Heart left ventricle (tissue), 16 donors: ENCODE data around the gene STK24. TPM values are rescaled to one million over a fixed set of nuclear protein-coding genes. Genes with fewer than 3 reads are reported as not detected.

Source experiments
- ATAC-seq, 4 donors: fragments of 200-7000 bp; cut with Tn5 transposase; one replicate each; pipeline ENCODE4 v1.9.1; 2020 to 2022; ENCODE audit warnings: moderate library complexity in 4 of 4, mild to moderate bottlenecking in 3 of 4, moderate number of reproducible peaks in 1 of 4
- DNase-seq, 5 donors: peaks; one replicate each; pipeline ENCODE4 v3.0.0-alpha.2; 2020
- H3K27ac ChIP-seq, 12 donors: fragments of 200-600 bp; sonication (generic) in 4 of 12; one replicate each; pipeline versions ENCODE4 v1.5.0 to v1.8.0; 2016 to 2022; ENCODE audit warnings: mild to moderate bottlenecking in 2 of 12
- H3K27me3 ChIP-seq, 9 donors: fragments of 200-600 bp; sonication (generic) in 2 of 9; one replicate each; pipeline versions ENCODE4 v1.5.1 to v1.8.0; 2016 to 2022; ENCODE audit warnings: mild to moderate bottlenecking in 3 of 9
- H3K36me3 ChIP-seq, 9 donors: fragments of 200-600 bp; sonication (generic) in 2 of 9; one replicate each; pipeline versions ENCODE4 v1.5.0 to v1.8.0; 2018 to 2022; ENCODE audit warnings: mild to moderate bottlenecking in 2 of 9
- H3K4me1 ChIP-seq, 12 donors: fragments of 200-600 bp; sonication (generic) in 4 of 12; one replicate each; pipeline versions ENCODE4 v1.5.0 to v1.8.0; 2016 to 2022; ENCODE audit warnings: mild to moderate bottlenecking in 3 of 12
- H3K4me3 ChIP-seq, 12 donors: fragments of 200-600 bp; sonication (generic) in 4 of 12; one replicate each; pipeline versions ENCODE4 v1.5.0 to v1.8.0; 2017 to 2022; ENCODE audit warnings: mild to moderate bottlenecking in 9 of 12, moderate library complexity in 4 of 12
- H3K9me3 ChIP-seq, 12 donors: fragments of 200-600 bp; sonication (generic) in 4 of 12; one replicate each; pipeline versions ENCODE4 v1.5.0 to v1.8.0; 2016 to 2022; ENCODE audit warnings: mild to moderate bottlenecking in 1 of 12
- POLR2A ChIP-seq, 2 donors: fragments of 450-650 bp; IDR thresholded peaks; one replicate each; pipeline ENCODE4 v1.6.1; 2017; ENCODE audit warnings: antibody characterized with exemption in 2 of 2, mild to moderate bottlenecking in 2 of 2, moderate library complexity in 2 of 2
- WGBS, 4 donors: extraction: QIAGEN DNeasy Blood & Tissue Kit in 2 of 4; methylation state at CpG; one replicate each; pipeline versions ENCODE4 v1.1.5 to v1.1.7; 2013 to 2018; 5-methylcytosine and 5-hydroxymethylcytosine counted together
- intact Hi-C, 10 donors: fragments of 100-400 bp; cut with DNase I; formaldehyde crosslinking; loops; one replicate each; pipeline versions ENCODE4 v1.11.1 to v1.14.2; 2022
- polyA plus RNA-seq, 2 donors: library from polyadenylated mRNA; stranded (reverse); fragments of 200-250 nt; gene quantifications; one replicate each; pipeline ENCODE4 v1.2.3, GENCODE V29; 2013
- total RNA-seq, 9 donors: library from RNA; depleted of rRNA in 2 of 9; stranded (reverse); fragments of >200 nt in 2 of 9; fragmentation: NEBNext Ultra II Directional in 3 of 9; extraction: Animal tissue kit (Norgen Biotek cat#: 25700) in 3 of 9; gene quantifications; one replicate each; pipeline versions ENCODE4 v1.1.0 to v1.2.4, GENCODE V29; 2016 to 2023
- TF ChIP-seq, protein P1 (sequence below), 12 donors: fragments of 200-600 bp; sonication (generic) in 4 of 12; IDR thresholded peaks; one replicate each; pipeline versions ENCODE4 v1.5.0 to v1.8.0; 2018 to 2022; ENCODE audit warnings: antibody characterized with exemption in 12 of 12, mild to moderate bottlenecking in 5 of 12
- donor health status: ischemic (EF 13 %, LVEDD 7.1; RV severe dilation, severe dysfunction).
- donor health status: healthy with polysubstance abuse.
- donor health status: DM: no; HTN: yes; CAD: no.
- donor health status: DM: no; HTN: no; CAD: no.
- donor health status: ischemic (EF 25% LVEDD 6.9; RV normal size, moderate dysfunction).
- donor health status: ischemic (EF 25% LVEDD 5.7; RV mildly dilated, moderate dysfunction).
- donor health status: healthy.
- donor health status: DM: yes; HTN: yes; CAD: no.
- donor health status: ischemic (EF 35%, LVEDD 5.7; RV mildly dilated, moderate dysfunction).
- donor health status: nonischemic (EF 11% LVEDD 7.7; RV severe dilation, severe dysfunction).
- donor health status: DM: yes; HTN: yes; CAD: no.
- donor health status: PGD.
- donor health status: ischemic (EF 29% LVEDD 5.4; RV normal size, mild dysfunction).
- donor health status: nonischemic (EF 23%, LVEDD 6.1; RV moderate dilation, normal function).

STK24 gene
- total and polyA plus RNA-seq, 11 donors, result 26.6 to 82.6 (median 59.6) TPM

DNA sequence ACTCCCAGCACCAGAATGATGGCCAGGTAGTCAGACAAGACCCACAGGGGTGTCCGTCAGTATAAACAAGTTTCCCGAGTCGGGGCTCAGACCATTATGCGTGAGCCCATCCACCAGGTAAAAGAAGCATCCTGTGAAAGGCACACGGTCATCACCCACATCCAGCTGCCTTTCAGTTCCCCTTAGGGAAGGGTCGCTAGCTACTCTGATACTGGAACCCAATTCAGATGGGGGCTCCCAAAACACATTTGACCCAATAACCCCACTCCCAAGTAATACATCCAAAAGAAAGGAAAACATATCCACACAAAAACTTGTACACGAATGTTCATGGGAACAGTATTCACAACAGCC lies 66.8 kb downstream of the STK24 start:
- intact Hi-C loops, result loop anchor here in 1 of 10 donors (5.0 kb wide), 1 partner anchor 62 kb away; no protein-coding TSS in a partner anchor
- TF ChIP-seq, protein P1, sequence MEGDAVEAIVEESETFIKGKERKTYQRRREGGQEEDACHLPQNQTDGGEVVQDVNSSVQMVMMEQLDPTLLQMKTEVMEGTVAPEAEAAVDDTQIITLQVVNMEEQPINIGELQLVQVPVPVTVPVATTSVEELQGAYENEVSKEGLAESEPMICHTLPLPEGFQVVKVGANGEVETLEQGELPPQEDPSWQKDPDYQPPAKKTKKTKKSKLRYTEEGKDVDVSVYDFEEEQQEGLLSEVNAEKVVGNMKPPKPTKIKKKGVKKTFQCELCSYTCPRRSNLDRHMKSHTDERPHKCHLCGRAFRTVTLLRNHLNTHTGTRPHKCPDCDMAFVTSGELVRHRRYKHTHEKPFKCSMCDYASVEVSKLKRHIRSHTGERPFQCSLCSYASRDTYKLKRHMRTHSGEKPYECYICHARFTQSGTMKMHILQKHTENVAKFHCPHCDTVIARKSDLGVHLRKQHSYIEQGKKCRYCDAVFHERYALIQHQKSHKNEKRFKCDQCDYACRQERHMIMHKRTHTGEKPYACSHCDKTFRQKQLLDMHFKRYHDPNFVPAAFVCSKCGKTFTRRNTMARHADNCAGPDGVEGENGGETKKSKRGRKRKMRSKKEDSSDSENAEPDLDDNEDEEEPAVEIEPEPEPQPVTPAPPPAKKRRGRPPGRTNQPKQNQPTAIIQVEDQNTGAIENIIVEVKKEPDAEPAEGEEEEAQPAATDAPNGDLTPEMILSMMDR (IDR thresholded peaks at IDR 0.05), result no peak
- TF ChIP-seq POLR2A (IDR thresholded peaks at IDR 0.05), result no peak

DNA sequence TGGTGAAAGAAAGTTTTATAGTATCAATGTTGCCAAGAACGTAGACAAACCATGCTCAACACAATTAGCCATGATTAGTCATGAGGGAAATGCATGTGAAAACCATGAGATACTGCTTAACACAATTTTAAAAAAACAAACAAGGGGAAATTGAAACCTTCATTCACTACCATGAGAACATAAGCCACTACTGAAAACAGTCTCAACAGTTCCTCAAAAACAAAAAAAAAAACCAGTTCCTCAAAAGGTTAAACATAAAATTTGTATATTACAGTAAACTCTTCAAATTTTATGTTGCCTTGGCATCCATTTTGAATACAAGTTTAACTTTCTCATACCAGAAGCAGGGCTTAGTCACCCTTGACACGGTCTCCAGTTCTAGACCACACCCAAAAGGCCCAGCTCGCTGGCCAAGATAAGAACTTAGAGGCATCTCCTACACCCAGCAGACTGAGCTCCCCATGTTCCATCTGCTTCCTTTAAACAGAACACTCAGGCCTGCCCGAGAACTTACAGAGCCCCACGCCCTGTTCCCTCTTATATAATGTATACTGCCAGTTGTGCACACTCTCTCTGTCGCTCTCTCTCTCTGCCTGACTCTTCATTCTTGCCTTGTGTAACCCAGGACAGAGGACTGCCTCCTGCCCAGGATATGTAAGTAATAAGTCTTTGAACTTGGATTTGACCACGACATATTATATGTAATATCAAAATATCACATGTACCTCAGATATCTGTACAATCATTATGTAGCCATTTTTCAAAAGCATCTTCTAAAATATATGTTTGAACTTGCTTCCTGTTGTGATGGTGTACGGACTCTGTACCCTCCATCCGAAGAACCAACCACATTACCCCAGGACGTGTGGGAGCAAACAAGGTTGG lies 67.4 kb downstream of the STK24 start:
- H3K4me1 ChIP-seq, result peaks cover 20 to 87% (median 67%) of the 10 kb centered on the region in 12 donors
- peak in 3 of 5 donors; percentile 41 to 82 (median 74) for DNase-seq
- TF ChIP-seq, protein P1 (IDR thresholded peaks at IDR 0.05), result no peak
- no peak for TF ChIP-seq POLR2A (IDR thresholded peaks at IDR 0.05)

More for the DNA sequence above, 66.8 kb downstream of the STK24 start:
- Histone ChIP-seq H3K4me3 (no peak overlapping the region), H3K9me3 (no peaks in the 10 kb centered on the region), H3K27ac (peak overlapping the region in 7 of 12 donors; percentile 4 to 81 (median 55)), H3K36me3 (no peaks in the 10 kb centered on the region), H3K4me1 (peaks cover 15 to 87% (median 62%) of the 10 kb centered on the region in 12 donors), H3K27me3 (no peaks in the 10 kb centered on the region)
- no peak for ATAC-seq
- WGBS, 4 donors, result 97 to 98% (median 97%) methylated on average over 7 of the region's 7 CpGs
- DNase-seq, result no peak

DNA sequence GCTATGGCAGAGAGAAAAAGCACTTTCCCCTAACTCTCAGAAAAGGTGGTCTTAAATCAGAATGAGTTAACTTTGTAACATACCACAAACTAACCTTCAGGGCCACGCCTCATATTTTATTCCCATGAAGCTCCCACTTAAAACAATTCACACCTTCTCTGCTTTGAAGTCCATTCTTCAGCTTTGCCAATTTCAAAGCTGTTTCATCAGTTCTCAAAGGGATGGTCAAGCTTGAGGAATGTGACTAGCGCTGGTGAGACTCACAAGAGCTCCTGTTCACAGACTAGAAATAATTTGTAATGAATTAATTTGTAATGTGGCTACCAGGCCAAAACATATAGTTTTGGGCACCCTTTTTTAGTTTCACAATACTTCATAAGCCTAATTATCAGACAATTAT lies 68.2 kb downstream of the STK24 start:
- no peaks in the 10 kb centered on the region for H3K9me3 ChIP-seq
- H3K4me3 ChIP-seq, result no peak overlapping the region
- H3K27me3 ChIP-seq, result no peaks in the 10 kb centered on the region
- H3K27ac ChIP-seq, result peak overlapping the region; percentile 4 to 81 (median 42)
- DNase-seq (no peak), ATAC-seq (no peak)
- intact Hi-C loops, result loop anchor here in 4 of 10 donors (5.0 to 10.0 kb wide), 3 partner anchors 59 to 69 kb away; partner anchors contain the start of gene STK24 (in 3 of the 4)
- H3K4me1 ChIP-seq, result peaks cover 25 to 88% (median 73%) of the 10 kb centered on the region in 12 donors
- H3K36me3 ChIP-seq, result no peaks in the 10 kb centered on the region
- 47 to 88% (median 81%) methylated on average over 2 of the region's 2 CpGs for WGBS, 4 donors
- TF ChIP-seq, protein P1 (IDR thresholded peaks at IDR 0.05), result no peak
- TF ChIP-seq POLR2A (IDR thresholded peaks at IDR 0.05), result no peak

More for the DNA sequence above, 67.4 kb downstream of the STK24 start:
- peak overlapping the region; percentile 4 to 81 (median 42) for H3K27ac ChIP-seq
- peak; percentile 64 to 84 (median 75) for ATAC-seq
- WGBS, 4 donors, result 58 to 62% (median 59%) methylated on average over 10 of the region's 10 CpGs
- H3K9me3 ChIP-seq, result no peaks in the 10 kb centered on the region
- intact Hi-C loops, result loop anchor here in 5 of 10 donors (5.0 to 10.0 kb wide), 4 partner anchors 58 to 68 kb away; partner anchors contain the start of gene STK24 (in 3 of the 5)
- no peaks in the 10 kb centered on the region for H3K36me3 ChIP-seq
- H3K27me3 ChIP-seq, result no peaks in the 10 kb centered on the region
- H3K4me3 ChIP-seq, result no peak overlapping the region

DNA sequence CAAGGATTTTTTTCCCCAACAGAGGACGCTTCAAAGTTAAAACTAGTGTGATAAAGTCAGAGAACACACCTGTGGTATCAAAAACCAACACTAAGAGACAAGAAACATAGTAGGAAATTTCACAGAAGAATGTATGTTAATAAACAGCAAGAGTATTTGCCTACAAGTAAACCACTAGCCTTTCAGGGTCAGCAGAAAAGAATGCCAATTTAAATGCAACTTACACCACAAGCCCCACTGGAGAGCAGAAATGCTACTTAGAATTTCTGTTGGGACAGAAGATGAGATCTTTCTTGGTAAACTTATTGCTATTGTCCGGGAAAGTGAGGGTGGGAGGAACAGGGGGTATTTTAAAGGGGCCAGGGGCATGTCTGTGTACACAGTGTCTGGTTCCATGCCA lies 68.6 kb downstream of the STK24 start:
- H3K36me3 ChIP-seq, result no peaks in the 10 kb centered on the region
- H3K4me3 ChIP-seq, result no peak overlapping the region
- DNase-seq (no peak), ATAC-seq (no peak)
- TF ChIP-seq, protein P1 (IDR thresholded peaks at IDR 0.05), result no peak
- TF ChIP-seq POLR2A (IDR thresholded peaks at IDR 0.05), result no peak
- WGBS, 4 donors, result 62 to 89% (median 82%) methylated on average over 2 of the region's 2 CpGs
- peak overlapping the region in 11 of 12 donors; percentile 4 to 81 (median 34) for H3K27ac ChIP-seq
- H3K9me3 ChIP-seq, result no peaks in the 10 kb centered on the region
- intact Hi-C loops, result loop anchor here in 4 of 10 donors (5.0 to 10.0 kb wide), 3 partner anchors 59 to 69 kb away; partner anchors contain the start of gene STK24 (in 3 of the 4)
- no peaks in the 10 kb centered on the region for H3K27me3 ChIP-seq
- H3K4me1 ChIP-seq, result peaks cover 25 to 91% (median 77%) of the 10 kb centered on the region in 12 donors
